Vagina (tissue), 2 donors: Measurements from ENCODE around the gene ELAVL2.

ENCODE experiments used
- CTCF ChIP-seq, 3 experiments: fragments of 450-650 bp in 2 of 3; fragments of 200-600 bp in 1 of 3; sonication (generic) in 1 of 3; IDR thresholded peaks; one replicate each; pipeline ENCODE4 v1.5.1; 2017 to 2019; ENCODE audit warnings: antibody characterized with exemption in 3 of 3, mild to moderate bottlenecking in 2 of 3, moderate library complexity in 2 of 3
- POLR2A ChIP-seq, 2 donors: fragments of 450-650 bp; IDR thresholded peaks; one replicate each; pipeline ENCODE4 v1.6.1; 2017; ENCODE audit warnings: antibody characterized with exemption in 2 of 2, mild to moderate bottlenecking in 2 of 2, moderate library complexity in 2 of 2
- POLR2AphosphoS5 ChIP-seq, 2 donors: sonication (generic); formaldehyde crosslinking; IDR thresholded peaks; one replicate each; pipeline ENCODE4 v1.9.0; 2017; ENCODE audit warnings: antibody characterized with exemption in 2 of 2, mild to moderate bottlenecking in 2 of 2, low read depth in 1 of 2; ENCODE audit not compliant: insufficient read depth in 1 of 2

GRCh38 chr9:23723672-23724071 is 102.4 kb downstream of the ELAVL2 start:
- no peak for TF ChIP-seq CTCF (IDR thresholded peaks at IDR 0.05)
- no peak for TF ChIP-seq POLR2A (IDR thresholded peaks at IDR 0.05)
- TF ChIP-seq POLR2AphosphoS5 (IDR thresholded peaks at IDR 0.05; ENCODE audit: insufficient read depth in 1 of 2, low read depth in 1 of 2) = no peak
